ENCODE data around the gene BCAS1.
A peak's percentile ranks its signal among the peaks of the same experiment; 100 is the strongest.

The BCAS1 gene, protein sequence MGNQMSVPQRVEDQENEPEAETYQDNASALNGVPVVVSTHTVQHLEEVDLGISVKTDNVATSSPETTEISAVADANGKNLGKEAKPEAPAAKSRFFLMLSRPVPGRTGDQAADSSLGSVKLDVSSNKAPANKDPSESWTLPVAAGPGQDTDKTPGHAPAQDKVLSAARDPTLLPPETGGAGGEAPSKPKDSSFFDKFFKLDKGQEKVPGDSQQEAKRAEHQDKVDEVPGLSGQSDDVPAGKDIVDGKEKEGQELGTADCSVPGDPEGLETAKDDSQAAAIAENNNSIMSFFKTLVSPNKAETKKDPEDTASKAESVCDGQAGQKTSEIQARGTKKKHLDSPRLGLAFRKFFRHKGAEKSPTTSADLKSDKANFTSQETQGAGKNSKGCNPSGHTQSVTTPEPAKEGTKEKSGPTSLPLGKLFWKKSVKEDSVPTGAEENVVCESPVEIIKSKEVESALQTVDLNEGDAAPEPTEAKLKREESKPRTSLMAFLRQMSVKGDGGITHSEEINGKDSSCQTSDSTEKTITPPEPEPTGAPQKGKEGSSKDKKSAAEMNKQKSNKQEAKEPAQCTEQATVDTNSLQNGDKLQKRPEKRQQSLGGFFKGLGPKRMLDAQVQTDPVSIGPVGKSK

DNA sequence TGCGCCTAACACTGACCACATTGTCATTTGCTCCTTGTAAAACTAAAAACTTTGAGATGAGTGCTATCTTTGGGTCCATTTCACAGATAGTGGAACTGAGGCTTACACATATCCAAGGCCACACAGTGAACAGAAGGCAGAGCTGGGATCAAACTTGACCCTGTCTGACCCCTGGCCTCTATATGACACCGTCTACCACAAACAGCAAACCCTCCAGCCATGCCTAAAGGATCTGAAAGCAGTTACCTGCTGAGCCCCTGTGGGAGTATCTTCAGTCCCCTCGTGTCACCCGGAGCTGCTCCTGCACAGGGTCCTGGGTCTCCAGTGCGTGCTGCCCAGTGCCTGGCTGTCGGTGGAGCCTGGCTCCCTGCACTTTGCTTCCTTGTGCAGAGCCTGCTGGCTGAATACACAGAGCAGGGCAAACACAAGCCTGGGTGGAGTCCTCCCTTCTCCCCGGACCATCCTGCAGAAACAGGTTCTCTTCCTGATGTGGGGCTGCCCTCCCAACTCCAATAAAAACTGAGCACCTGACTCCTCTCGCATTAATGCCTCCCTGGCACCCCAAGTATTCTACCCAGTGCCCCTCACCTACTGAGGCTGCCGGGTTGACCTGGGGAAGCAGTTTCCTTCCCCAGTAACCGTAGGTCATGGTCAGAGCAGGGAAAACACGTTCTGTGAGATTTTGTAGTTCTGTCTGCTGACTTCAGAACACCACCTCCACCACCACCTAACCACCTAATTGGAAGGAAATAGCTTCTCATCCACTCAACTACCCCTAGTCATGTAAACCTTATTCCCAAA lies at the start of gene BCAS1:
Gene BCAS1 (minus strand): TSS at position 408 of the 801 bp plus-strand sequence. CDS start 11,876 bp downstream, outside the sequence.
- no peak for DNase-seq (ENCODE audit: low read depth)

DNA sequence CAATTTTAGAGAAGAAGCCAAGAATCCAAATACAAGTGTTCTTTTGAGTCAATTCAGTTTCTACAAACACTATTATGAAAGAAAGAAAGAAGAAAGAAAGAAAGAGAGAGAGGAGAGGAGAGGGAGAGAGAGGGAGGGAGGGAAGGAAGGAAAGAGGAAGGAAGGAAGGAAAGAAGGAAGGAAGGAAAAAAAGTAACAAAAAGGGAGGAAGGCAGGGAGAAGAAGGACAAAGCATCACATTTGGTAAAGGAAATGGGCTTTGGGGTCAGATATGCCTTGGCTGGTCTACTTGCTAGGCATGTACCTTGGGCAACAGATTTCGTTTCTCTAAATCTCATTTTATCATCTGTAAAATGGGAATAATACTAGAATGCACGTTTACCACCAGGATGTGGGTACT lies 49.4 kb upstream of the BCAS1 start:
- DNase-seq (ENCODE audit: low read depth): no peak

DNA sequence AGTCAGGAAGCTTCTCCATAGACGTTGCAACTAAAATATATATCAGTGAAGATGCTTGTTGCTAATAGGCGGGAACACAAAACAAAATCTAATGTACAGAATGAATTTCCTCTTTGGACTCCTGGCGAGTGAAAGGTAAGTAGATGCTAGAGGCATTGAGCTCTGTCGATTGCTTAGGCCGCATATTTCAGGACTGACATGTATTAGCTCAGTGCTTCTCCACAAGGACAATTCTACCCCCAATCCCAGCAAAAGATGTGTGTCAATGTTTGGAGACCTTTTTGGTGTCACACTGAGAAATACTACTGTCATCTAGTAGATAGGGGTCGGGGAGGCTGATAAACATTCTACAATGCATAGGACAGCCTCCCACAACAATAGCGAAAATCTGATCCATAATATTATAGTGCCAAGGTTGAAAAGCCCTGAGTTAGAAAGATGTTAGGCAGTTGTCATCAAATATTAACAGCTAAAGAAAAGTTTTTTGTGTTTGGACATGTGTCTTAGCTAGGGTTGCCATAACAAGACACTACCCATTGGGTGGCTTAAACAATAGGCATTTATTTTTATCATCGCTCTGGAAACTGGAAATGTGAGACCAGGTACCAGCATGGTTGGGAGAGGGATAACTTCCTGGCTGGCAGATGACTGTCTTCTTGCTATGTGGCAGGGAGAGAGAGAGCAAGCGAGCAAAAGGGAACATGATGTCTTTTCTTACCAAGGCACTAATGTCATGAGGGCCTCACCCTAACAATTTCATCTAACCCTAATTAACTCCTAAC lies 48.0 kb upstream of the BCAS1 start:
- DNase-seq (ENCODE audit: low read depth): no peak

DNA sequence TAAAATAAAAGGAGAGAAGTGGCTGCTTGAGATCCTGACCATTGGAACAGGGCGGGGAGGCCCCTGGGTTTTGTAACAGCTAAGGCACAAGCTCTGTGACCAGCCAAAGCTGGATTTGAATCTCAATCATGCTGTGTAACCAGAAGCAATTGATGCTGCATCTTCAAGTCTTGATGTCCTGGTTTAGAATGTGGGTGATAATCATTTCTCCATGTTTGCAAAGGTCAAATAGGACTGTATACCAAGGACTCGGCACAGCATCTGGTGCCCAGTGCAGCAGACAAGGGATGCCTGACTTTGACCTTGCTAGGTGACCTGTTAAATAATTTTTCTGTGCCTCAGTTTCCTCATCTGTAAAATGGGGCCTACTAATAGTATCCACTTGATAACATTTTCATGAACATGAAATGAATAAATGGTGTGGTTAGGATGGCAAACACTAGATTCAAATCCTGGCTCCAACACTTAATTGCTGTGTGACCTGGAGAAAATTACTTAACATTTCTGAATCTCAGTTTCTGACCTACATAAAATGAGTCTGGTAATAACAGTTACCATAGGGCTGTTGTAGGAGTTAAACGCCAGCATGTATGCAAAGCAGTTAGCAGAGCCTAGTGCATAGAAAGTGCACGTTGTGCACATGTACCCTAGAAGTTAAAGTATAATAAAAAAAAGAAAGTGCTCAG lies 46.3 kb upstream of the BCAS1 start:
- DNase-seq (ENCODE audit: low read depth): no peak

DNA sequence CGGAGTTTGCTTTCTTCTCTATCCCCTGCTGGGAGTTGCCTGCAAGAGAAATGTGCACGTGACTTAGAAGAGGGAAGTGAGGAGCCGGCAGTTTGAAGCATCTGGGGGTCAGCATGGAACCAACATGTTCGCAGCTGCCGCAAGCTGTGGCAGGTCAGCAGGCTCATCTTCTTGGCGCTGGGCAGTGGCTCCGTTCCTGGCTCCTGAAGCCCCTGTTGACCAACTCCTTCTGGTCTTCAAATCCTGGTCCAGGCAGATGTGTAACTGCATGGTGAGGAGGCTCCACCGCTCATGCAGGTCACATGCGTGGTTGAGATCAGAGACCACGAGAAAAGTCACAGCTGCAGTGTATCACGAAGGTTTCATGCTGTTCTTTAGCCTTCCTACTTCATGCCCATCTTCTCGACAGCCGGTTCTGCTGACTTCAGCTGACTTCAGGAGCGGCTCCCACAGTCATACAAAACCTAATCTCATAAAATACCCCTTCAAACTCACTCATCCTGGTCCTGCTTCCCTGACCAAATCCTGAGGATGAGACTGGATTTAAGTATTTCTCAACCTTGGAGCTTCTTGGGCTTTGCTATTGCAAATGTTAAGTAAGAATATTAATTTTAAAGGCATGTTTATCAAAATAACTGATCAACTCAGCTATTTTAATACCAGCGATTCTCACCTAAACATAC lies 44.9 kb upstream of the BCAS1 start:
- no peak for DNase-seq (ENCODE audit: low read depth)

DNA sequence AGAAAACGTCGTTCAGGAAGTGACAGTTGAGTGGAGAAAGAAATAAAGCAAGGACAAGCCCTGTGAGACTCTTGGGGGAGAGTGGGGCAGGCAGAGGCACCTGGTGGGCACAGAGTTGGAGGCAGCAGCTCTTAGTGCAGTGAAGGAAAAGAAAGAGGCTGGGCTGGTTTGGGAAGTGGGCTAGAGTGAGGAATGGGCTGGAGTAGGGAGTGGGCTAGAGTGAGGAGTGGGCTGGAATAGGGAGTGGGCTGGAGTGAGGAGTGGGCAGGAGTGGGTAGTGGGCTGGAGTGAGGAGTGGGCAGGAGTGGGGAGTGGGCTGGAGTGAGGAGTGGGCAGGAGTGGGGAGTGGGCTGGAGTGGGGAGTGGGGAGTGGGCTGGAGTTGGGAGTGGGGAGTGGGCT lies 43.7 kb upstream of the BCAS1 start:
- DNase-seq (ENCODE audit: low read depth): no peak

DNA sequence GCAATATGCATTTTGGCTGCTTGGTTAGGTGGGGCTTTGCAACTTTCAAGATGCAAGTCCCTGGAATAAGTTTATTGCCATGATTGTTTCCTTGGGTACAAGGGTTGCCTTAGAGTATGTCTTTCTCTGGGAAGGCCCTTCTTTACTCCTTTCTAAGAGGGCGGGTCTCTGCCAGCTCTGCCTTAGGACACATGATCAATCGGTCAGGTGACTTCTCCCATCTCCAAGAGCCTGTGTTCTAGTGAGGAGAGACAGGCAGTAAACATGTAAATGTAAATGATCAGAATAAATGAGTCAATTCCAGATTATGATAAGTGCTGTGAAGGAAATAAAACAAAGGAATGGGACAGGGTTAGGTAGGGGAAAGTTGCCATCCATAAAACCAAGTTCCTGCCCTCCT lies 43.2 kb upstream of the BCAS1 start:
- no peak for DNase-seq (ENCODE audit: low read depth)

DNA sequence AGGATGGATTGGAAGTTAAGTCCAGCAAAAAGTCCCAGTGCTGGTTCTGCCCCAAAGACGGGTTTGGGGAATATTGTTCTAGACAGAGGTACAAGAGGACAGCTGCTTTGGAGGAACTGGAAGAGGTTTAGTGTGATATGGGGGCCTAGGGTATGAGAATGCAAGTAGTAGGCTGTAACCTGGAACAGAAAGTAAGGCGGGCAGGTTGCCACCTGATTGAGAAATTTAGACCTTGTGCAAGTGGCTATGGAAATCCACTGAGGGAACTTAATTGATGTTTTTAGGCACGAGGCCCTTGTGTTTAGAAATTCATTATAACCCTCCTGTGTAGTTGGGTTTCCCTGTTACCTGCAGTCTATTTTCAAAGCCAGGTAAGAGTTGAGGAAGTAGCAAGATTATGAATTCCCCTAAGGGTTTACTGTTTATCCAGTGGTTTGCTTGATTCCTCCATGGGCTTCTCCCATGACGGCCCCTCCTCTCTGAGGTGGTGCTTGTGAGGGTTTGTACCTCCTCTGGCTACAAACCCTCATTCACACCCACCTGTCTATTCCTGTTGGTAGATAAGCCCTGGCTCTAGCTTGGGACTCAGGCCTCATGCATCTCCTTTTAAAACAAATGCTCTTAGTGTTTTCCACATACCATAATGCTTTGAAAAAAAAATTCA lies 42.0 kb upstream of the BCAS1 start:
- no peak for DNase-seq (ENCODE audit: low read depth)

DNA sequence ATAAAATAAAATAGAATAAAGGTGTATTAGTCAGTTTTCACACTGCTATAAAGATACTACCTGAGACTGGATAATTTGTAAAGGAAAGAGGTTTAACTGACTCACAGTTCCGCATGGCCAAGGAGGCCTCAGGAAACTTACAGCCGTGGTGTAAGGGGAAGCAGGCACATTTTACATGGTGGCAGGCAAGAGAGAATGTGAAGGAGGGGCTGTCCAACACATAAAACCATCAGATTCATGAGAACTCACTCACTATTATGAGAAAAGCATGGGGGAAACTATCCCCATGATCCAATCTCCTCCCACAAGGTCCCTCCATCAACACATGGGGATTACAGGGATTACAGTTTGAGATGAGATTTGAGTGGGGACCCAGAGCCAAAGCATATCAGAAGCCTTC lies 41.1 kb upstream of the BCAS1 start:
- no peak for DNase-seq (ENCODE audit: low read depth)

DNA sequence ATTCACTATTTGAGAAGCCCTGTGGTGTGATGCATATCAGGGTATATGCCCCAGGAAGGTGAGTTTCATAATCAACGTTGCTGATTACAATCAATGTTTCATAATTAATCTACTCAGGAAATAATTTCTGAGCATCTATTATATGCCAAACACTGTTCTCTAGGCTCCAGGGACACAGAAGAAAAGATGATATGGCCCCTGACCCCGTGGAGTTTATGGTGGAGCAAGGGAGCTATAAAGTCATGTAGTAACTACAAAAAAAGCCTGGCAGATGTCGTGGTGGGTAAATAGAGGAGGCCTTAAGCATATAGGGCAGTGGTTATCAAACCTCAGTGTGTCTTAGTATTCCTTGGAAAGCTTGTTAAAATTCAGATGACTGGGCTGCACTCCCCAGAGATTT lies 40.1 kb upstream of the BCAS1 start:
- DNase-seq (ENCODE audit: low read depth): no peak

DNA sequence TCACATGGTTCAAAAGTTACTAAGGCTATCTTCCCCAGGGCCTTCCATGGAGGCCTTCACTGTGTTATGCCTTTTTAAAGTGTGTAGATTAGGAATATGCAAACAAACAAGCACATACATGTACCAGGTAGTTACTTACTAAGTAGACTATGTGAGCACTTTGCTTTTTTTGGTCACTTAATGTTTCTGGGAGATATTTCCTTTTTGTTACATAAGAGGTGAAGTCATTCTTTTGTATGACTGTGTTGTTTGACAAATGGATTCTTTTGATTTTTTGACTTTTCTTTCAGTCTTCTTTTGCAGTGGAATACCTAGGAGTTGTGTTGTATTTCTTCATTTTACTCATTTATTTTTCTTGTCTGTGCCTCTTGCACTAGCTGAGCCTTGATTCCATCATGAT lies 39.6 kb upstream of the BCAS1 start:
- no peak for DNase-seq (ENCODE audit: low read depth)

DNA sequence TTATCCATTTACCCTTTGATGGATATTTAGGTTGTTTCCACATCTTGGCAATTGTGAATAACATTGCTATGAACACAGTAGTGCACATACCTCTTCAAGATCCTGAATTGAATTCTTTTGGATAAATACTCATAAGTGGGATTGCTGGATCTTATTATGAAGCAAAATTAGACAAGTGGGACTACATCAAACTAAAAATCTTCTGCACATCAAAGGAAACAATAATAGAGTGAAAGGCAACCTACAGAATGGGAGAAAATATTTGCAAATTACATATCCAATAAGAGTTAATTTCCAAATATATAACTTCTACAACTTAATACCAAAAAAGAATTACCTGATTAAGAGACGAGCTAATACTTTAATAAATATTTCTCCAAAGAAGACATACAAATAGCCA lies 38.4 kb upstream of the BCAS1 start:
- no peak for DNase-seq (ENCODE audit: low read depth)

DNA sequence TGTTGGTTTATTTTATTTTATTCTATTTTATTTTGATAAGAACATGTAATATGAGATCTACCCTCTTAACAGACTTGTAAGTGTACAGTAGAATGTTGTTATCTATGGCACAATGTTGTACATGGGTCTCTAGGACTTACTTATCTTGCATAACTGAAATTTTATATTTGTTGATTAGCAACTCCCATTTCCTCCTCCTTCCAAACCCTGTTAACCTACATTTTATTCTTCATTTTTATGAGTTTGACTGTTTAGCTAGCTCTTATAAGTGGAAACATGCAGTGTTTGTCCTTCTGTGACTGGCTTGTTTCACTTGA lies 37.9 kb upstream of the BCAS1 start:
- DNase-seq (ENCODE audit: low read depth): no peak

DNA sequence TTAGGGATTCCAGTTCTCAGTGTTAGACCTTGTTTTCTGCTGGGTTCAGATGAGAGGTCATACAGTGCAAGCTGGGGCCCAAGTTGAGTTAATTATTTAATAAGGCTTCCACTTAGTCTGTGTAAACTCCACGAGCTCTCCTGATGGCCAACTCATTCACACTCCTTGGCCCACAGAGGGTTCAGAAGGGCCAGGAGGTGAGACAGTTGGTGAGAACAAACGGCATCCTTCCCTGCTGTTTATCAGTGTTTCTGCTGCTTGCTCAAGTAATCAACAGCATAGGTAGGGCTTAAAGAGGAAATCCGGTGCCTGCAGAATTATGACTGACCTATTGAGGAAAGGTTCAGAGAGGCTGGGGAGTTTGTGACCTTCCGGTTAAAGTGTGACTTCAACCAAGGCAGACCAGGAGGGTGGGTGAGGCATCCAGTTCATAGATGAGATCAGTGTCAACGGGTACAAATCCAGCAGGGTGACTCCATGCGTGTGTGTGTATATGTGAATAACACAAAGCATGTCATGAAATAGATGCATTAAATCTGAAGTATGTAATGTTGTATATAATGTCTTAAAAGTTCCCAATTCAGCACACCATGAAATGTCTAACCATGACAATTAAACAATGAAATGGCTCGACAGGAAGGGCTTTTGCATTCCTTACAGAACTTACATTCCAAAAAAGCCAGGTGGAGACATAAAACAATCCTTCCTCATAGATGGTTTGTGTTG lies 37.4 kb upstream of the BCAS1 start:
- DNase-seq (ENCODE audit: low read depth): no peak

DNA sequence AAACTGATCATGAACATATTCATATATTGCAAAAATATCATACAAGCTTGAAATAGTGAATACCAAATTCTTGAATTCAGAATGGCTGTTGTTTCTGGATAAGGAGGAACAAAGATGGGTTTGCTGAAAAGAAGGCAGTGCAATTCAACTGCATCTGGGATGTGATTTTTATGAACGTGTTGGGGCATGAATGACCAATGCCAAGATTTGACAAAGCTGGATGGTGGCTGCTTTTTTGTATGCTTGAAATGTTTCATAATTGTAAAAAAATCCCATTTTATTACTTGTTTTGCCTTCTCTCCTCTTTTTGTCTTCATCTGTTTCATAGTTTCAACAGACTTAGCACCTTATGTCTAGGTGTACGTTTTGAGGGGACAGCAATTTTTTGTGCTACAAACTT lies 36.8 kb upstream of the BCAS1 start:
- no peak for DNase-seq (ENCODE audit: low read depth)

DNA sequence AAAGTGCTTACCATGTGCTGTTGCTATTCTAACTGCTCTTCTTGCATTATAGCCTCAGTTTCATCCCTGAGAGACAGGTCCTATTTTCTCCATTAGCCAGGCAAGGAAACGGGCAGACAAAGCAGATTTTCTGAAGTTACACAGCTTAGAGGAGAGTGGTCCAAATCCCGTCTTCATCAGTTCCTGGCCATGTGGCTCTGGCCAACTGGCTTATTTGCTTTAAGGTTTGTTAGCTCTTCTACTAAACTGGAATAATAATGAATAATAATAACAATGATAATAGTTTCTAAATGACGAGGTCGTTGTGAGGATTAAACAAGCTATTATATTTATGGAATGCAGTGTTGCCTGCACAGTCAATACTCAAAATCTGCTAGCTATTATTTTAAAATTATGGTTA lies 35.8 kb upstream of the BCAS1 start:
- DNase-seq (ENCODE audit: low read depth): no peak

DNA sequence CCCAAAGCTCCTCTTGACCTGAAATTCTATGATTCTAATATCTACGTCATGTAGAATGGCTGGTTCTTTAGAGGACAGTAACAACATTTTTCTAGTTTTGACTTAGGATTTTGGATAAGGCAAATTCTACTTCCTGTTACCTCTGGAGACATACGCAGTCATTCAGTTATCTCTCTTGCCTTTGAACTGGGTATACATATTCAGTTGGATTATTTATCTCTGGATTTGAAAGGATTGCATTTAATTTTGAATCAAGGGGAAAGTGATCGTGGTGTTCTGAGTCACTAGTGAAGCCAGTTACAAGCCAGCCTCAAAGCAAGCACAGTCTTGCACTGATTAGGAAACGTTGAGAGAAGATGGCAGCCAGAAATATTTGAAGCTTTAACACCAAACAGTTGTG lies 35.3 kb upstream of the BCAS1 start:
- DNase-seq (ENCODE audit: low read depth): peak; percentile 37

DNA sequence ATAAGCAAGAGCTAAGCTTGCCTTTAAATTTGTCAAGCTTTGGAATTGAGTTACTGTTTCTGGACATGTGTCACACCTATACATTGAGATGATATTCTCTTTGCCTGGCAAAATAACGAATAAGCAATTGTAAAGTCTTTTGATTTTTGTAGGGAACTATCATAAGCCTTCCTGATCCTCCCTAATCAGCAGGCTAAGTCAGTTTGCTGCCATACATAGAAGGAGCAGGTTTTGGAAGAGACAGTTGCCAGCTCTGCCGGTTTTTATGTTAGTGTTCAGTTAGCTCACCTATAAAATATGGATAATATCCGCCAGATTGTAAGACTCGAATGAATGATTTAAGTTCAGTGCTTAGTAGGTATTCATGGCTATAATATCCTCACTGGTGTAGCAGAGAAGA lies 34.4 kb upstream of the BCAS1 start:
- no peak for DNase-seq (ENCODE audit: low read depth)

DNA sequence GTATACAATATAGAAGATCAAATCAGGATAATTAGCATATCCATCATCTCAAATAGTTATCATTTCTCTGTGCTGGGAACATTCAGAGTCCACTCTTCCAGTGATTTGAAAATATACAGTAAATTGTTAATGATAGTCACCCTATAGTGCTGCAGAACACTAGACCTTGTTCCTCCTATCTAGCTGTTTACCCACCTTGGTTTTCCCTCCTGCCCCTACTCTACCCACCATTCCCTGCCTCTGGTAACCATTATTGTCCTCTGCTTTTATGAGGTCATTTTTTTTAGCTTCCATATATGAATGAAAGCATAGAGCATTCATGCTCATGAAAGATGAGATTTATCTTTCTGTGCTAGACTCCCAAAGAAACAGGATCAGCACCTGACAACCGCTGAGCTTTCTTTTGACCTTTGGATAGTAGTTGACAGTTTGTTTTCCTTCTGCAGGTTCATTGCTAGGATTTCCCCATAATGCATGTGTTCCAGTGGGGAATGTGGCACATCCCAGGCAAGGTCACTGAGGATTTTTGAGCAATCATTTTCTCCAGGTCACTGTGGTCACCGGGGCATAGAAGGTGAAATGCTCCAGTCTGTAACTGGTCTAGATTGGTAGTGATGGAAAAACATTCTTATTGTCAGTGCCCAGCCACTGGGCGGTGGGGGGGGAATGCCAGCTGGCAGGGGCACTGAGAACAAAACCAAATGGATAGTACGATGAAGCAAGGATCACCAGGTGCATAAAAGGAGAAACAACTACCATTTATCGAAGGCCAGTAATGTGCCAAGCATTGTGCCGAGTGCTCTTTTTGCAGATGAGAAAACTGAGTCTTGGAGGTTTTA lies 33.6 kb upstream of the BCAS1 start:
- DNase-seq (ENCODE audit: low read depth): no peak
